ENCODE measurements around the gene LYRM1. TPM values are rescaled to one million over a fixed set of nuclear protein-coding genes. Genes with fewer than 3 reads are reported as not detected.

Gene LYRM1
- polyA plus RNA-seq, 1 of the 3 experiments (the other 2 are of a cell fraction): 18.1 TPM

DNA sequence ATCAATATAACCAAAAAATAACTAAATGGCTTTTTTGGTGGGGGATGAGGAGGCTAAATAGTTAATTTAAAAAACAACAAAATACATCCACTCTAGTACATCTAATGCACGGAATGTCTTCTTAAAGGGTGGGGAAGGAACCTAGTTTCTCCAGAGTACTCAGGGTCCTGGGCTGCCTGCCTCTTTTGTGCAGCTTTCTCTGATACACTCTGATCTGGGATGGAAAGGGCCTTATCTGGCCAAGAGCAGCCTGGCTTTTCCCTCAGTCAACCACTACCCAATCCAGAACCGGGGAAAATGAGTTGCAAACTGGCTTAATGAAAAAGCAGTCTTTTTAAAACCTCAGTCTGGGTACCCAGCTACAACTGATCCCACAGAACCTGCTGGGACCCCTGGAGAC is 43.3 kb upstream of the LYRM1 start:
- no peak for DNase-seq
- no peaks in the 10 kb centered on the region for H3K27me3 ChIP-seq (ENCODE audit: insufficient read depth)
- H3K36me3 ChIP-seq (replicated peaks in 1 of 2; ENCODE audit: control insufficient read depth in 1 of 2, insufficient read depth in 2 of 2, low read length in 1 of 2): peaks cover 38 to 55% of the 10 kb centered on the region in 2 experiments
- H4K20me1 ChIP-seq (ENCODE audit: insufficient read depth): no peaks in the 10 kb centered on the region
- H3K9ac ChIP-seq: no peak overlapping the region
- H2AFZ ChIP-seq (ENCODE audit: low read depth): no peak overlapping the region
- H3F3A ChIP-seq (replicated peaks; ENCODE audit: insufficient read depth): no peaks in the 10 kb centered on the region
- no peak for TF ChIP-seq NRF1 (IDR thresholded peaks at IDR 0.05; ENCODE audit: low read depth, low read length)
- TF ChIP-seq, protein P1, sequence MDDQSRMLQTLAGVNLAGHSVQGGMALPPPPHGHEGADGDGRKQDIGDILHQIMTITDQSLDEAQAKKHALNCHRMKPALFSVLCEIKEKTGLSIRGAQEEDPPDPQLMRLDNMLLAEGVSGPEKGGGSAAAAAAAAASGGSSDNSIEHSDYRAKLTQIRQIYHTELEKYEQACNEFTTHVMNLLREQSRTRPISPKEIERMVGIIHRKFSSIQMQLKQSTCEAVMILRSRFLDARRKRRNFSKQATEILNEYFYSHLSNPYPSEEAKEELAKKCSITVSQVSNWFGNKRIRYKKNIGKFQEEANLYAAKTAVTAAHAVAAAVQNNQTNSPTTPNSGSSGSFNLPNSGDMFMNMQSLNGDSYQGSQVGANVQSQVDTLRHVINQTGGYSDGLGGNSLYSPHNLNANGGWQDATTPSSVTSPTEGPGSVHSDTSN (IDR thresholded peaks at IDR 0.05): no peak
- TF ChIP-seq FOXJ3 (CRISPR knock-in tag; IDR thresholded peaks at IDR 0.05): no peak
- POLR2A ChIA-PET: no interaction called here
- no peak overlapping the region for H3K4me3 ChIP-seq (ENCODE audit: low read depth in 2 of 2, low read length in 1 of 2)
- WGBS (ENCODE audit: low lambda C conversion rate): 91% methylated on average over 2 of the region's 2 CpGs
- H3K9me3 ChIP-seq: no peaks in the 10 kb centered on the region
- H3K79me2 ChIP-seq (ENCODE audit: insufficient read depth): peaks cover 11% of the 10 kb centered on the region; the same call in 1 of the 2 replicates
- no peaks in the 10 kb centered on the region for H3K9me2 ChIP-seq
- no peak overlapping the region for H3K27ac ChIP-seq (ENCODE audit: low read depth in 2 of 2, low read length in 1 of 2)
- H3K4me2 ChIP-seq: no peak overlapping the region
- CTCF ChIA-PET: interaction anchor here (1.1 to 1.3 kb wide), 3 partner anchors 9 to 300 kb away, joined by 3 read pairs; no protein-coding TSS in a partner anchor
- H3K4me1 ChIP-seq (ENCODE audit: control insufficient read depth in 1 of 2, insufficient read depth in 2 of 2, low read depth in 1 of 2, low read length in 1 of 2): no peaks in the 10 kb centered on the region; a peak in 2 of 4 replicates

DNA sequence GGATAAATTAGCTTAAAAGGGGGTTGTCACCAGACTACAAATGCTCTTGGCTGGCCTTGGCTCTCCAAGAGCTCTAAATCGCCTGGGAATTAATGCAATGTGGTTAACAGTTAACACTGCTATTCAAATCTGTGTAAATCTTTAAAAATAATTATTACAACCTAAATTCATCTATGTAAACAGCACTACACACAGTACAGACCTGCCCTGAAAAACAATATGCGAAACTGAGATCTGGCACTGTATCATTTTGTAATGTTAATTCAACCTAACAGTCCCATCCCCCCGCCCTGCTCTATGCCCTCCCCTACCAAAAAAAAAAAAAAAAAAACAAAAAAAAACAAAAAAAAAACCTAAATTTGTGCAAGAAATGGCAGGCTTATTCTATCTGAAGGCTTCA is 41.3 kb upstream of the LYRM1 start:
- H3K9me2 ChIP-seq: no peaks in the 10 kb centered on the region
- no peak overlapping the region for H3K4me3 ChIP-seq (ENCODE audit: low read depth in 2 of 2, low read length in 1 of 2)
- no peaks in the 10 kb centered on the region for H3K4me1 ChIP-seq (ENCODE audit: control insufficient read depth in 1 of 2, insufficient read depth in 2 of 2, low read depth in 1 of 2, low read length in 1 of 2)
- no peak overlapping the region for H3K27ac ChIP-seq (ENCODE audit: low read depth in 2 of 2, low read length in 1 of 2)
- peaks cover 34 to 42% of the 10 kb centered on the region in 2 experiments for H3K36me3 ChIP-seq (replicated peaks in 1 of 2; ENCODE audit: control insufficient read depth in 1 of 2, insufficient read depth in 2 of 2, low read length in 1 of 2)
- POLR2A ChIA-PET: no interaction called here
- no peaks in the 10 kb centered on the region for H3K27me3 ChIP-seq (ENCODE audit: insufficient read depth)
- no peak for DNase-seq
- H3K9ac ChIP-seq: no peak overlapping the region
- H3K79me2 ChIP-seq (ENCODE audit: insufficient read depth): peaks cover 30% of the 10 kb centered on the region
- no peaks in the 10 kb centered on the region for H3K9me3 ChIP-seq
- 95% methylated on average over 3 of the region's 3 CpGs for WGBS (ENCODE audit: low lambda C conversion rate)
- no peak overlapping the region for H2AFZ ChIP-seq (ENCODE audit: low read depth)
- no peaks in the 10 kb centered on the region for H4K20me1 ChIP-seq (ENCODE audit: insufficient read depth)
- H3F3A ChIP-seq (replicated peaks; ENCODE audit: insufficient read depth): no peaks in the 10 kb centered on the region
- TF ChIP-seq YY1 (IDR thresholded peaks at IDR 0.05; ENCODE audit: low read depth): no peak
- TF ChIP-seq, protein P2, sequence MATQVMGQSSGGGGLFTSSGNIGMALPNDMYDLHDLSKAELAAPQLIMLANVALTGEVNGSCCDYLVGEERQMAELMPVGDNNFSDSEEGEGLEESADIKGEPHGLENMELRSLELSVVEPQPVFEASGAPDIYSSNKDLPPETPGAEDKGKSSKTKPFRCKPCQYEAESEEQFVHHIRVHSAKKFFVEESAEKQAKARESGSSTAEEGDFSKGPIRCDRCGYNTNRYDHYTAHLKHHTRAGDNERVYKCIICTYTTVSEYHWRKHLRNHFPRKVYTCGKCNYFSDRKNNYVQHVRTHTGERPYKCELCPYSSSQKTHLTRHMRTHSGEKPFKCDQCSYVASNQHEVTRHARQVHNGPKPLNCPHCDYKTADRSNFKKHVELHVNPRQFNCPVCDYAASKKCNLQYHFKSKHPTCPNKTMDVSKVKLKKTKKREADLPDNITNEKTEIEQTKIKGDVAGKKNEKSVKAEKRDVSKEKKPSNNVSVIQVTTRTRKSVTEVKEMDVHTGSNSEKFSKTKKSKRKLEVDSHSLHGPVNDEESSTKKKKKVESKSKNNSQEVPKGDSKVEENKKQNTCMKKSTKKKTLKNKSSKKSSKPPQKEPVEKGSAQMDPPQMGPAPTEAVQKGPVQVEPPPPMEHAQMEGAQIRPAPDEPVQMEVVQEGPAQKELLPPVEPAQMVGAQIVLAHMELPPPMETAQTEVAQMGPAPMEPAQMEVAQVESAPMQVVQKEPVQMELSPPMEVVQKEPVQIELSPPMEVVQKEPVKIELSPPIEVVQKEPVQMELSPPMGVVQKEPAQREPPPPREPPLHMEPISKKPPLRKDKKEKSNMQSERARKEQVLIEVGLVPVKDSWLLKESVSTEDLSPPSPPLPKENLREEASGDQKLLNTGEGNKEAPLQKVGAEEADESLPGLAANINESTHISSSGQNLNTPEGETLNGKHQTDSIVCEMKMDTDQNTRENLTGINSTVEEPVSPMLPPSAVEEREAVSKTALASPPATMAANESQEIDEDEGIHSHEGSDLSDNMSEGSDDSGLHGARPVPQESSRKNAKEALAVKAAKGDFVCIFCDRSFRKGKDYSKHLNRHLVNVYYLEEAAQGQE (IDR thresholded peaks at IDR 0.05; ENCODE audit: low read depth, low read length): no peak
- CTCF ChIA-PET: no interaction called here
- no peak overlapping the region for H3K4me2 ChIP-seq

DNA sequence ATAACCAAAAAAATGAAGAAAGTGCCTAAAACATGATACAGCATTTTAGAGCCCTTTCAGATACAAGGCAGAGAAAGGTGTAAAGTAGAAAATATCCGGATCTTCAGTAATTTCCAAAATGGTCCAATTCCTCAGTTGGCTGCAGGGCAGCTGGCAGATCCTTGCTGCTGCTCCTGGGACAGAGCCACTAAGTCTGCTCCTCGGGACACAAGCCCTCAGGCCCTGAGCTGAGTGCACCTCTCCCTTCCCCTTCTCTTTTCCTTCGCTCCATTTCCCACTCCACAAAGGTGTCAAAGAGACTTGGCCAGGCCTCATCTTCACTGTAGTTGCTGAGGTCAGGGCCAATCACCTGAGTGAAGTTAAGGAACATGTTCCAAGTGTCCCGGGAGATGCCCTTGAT is 40.9 kb upstream of the LYRM1 start:
- Histone ChIP-seq H3K27ac (ENCODE audit: low read depth in 2 of 2, low read length in 1 of 2) (no peak overlapping the region), H3K9ac (no peak overlapping the region), H3K9me2 (no peaks in the 10 kb centered on the region), H3F3A (replicated peaks; ENCODE audit: insufficient read depth) (no peaks in the 10 kb centered on the region), H4K20me1 (ENCODE audit: insufficient read depth) (no peaks in the 10 kb centered on the region), H3K4me2 (no peak overlapping the region), H2AFZ (ENCODE audit: low read depth) (no peak overlapping the region), H3K9me3 (no peaks in the 10 kb centered on the region), H3K36me3 (replicated peaks in 1 of 2; ENCODE audit: control insufficient read depth in 1 of 2, insufficient read depth in 2 of 2, low read length in 1 of 2) (peaks cover 32 to 42% of the 10 kb centered on the region in 2 experiments), H3K4me1 (ENCODE audit: control insufficient read depth in 1 of 2, insufficient read depth in 2 of 2, low read depth in 1 of 2, low read length in 1 of 2) (no peaks in the 10 kb centered on the region), H3K4me3 (ENCODE audit: low read depth in 2 of 2, low read length in 1 of 2) (no peak overlapping the region), H3K27me3 (ENCODE audit: insufficient read depth) (no peaks in the 10 kb centered on the region), H3K79me2 (ENCODE audit: insufficient read depth) (peaks cover 33% of the 10 kb centered on the region)
- DNase-seq: no peak
- WGBS (ENCODE audit: low lambda C conversion rate): 89% methylated on average over 4 of the region's 4 CpGs
- CTCF ChIA-PET: no interaction called here
- POLR2A ChIA-PET: no interaction called here
- TF ChIP-seq TEAD4 (IDR thresholded peaks at IDR 0.05; ENCODE audit: borderline replicate concordance, insufficient read depth) (no peak), JUND (IDR thresholded peaks at IDR 0.05) (no peak), FOXM1 (IDR thresholded peaks at IDR 0.05; ENCODE audit: low read depth) (no peak), RCOR1 (IDR thresholded peaks at IDR 0.05; ENCODE audit: low read length) (no peak), EP300 (IDR thresholded peaks at IDR 0.05; ENCODE audit: borderline replicate concordance in 1 of 2, low read depth in 1 of 2, low read length in 1 of 2) (no peak), POLR2AphosphoS5 (IDR thresholded peaks at IDR 0.05; ENCODE audit: low read depth, low read length) (no peak), YY1 (IDR thresholded peaks at IDR 0.05; ENCODE audit: low read depth) (no peak), GATA2 (CRISPR knock-in tag; IDR thresholded peaks at IDR 0.05) (no peak), SMC3 (IDR thresholded peaks at IDR 0.05; ENCODE audit: low read depth, low read length) (no peak), NFIC (IDR thresholded peaks at IDR 0.05; ENCODE audit: borderline replicate concordance) (no peak)
- TF ChIP-seq, protein P3, sequence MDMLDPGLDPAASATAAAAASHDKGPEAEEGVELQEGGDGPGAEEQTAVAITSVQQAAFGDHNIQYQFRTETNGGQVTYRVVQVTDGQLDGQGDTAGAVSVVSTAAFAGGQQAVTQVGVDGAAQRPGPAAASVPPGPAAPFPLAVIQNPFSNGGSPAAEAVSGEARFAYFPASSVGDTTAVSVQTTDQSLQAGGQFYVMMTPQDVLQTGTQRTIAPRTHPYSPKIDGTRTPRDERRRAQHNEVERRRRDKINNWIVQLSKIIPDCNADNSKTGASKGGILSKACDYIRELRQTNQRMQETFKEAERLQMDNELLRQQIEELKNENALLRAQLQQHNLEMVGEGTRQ (IDR thresholded peaks at IDR 0.05; ENCODE audit: borderline replicate concordance, low read depth, low read length): no peak
